Endothelial cell of umbilical vein (primary cell): ENCODE results near the gene TMEM184B. TPM values are rescaled to one million over a fixed set of nuclear protein-coding genes. Genes with fewer than 3 reads are reported as not detected.

Experiments
- BruUV-seq: library from RNA; stranded (reverse); fragments of 400-500 nt; replicated peaks from 2 replicates; lab custom pipeline; 2021; lab: Mats Ljungman, UMichigan
- CTCF ChIA-PET: fragments of 300-600, 350-600 bp; sonication (Branson Sonifier 250); formaldehyde crosslinking; loops from one replicate; lab custom pipeline; 2021; ENCODE audit warnings: antibody characterized with exemption, inconsistent platforms; lab: Charles Lee
- POLR2A ChIA-PET: fragments of 300-600, 350-600 bp; sonication (Branson Sonifier 250); formaldehyde crosslinking; loops from one replicate; lab custom pipeline; 2021; ENCODE audit warnings: antibody characterized with exemption, inconsistent platforms; lab: Charles Lee
- DNase-seq: peaks from one replicate; pipeline ENCODE4 v3.0.0-alpha.2; 2011; ENCODE audit warnings: low read depth, low spot score
- FAIRE-seq: peaks from 2 replicates; lab custom pipeline; 2011; peaks lifted over from hg19 to GRCh38; lab: Jason Lieb, UNC
- H2AFZ ChIP-seq: 2 replicates; pipeline ENCODE4 v1.6.0; 2012; ENCODE audit warnings: low read depth, low read length, control low read depth, inconsistent platforms
- H3K27ac ChIP-seq: 2 replicates; pipeline ENCODE4 v1.5.1; 2011; ENCODE audit warnings: low read depth, mild to moderate bottlenecking, control low read depth, low read length, moderate library complexity; ENCODE audit not compliant: insufficient read depth
- H3K27me3 ChIP-seq, 2 experiments: 2 replicates each; pipeline versions ENCODE4 v1.6.0 to v1.6.1; 2011; ENCODE audit warnings: low read length in 2 of 2, mixed read lengths in 1 of 2; ENCODE audit not compliant: control insufficient read depth in 2 of 2, insufficient read depth in 2 of 2
- H3K36me3 ChIP-seq, 2 experiments: 2 replicates in 1 of 2; 3 replicates in 1 of 2; pipeline ENCODE4 v1.5.1; 2011; ENCODE audit warnings: low read length in 2 of 2, mild to moderate bottlenecking in 1 of 2, moderate library complexity in 1 of 2; ENCODE audit not compliant: control insufficient read depth in 2 of 2, insufficient read depth in 2 of 2; ENCODE audit errors: extremely low read depth in 1 of 2
- H3K4me1 ChIP-seq: 3 replicates; pipeline ENCODE4 v1.5.1; 2011; ENCODE audit warnings: mild to moderate bottlenecking, low read length; ENCODE audit not compliant: control insufficient read depth, insufficient read depth; ENCODE audit errors: extremely low read depth
- H3K4me2 ChIP-seq: 2 replicates; pipeline ENCODE4 v1.6.1; 2011; ENCODE audit warnings: low read length, control low read depth, mixed read lengths; ENCODE audit not compliant: insufficient read depth
- H3K4me3 ChIP-seq, 3 experiments: fragments of 200-600 bp in 1 of 3; sonication (generic), shearing (Covaris generic) in 1 of 3; replicated peaks in 1 of 3; 2 replicates each; pipeline ENCODE4 v1.5.1; 2011 to 2016; ENCODE audit warnings: control low read depth in 3 of 3, low read length in 3 of 3, mild to moderate bottlenecking in 2 of 3, inconsistent platforms in 1 of 3, low read depth in 1 of 3, moderate library complexity in 1 of 3; ENCODE audit not compliant: insufficient read depth in 1 of 3
- H3K79me2 ChIP-seq: 2 replicates; pipeline ENCODE4 v1.6.0; 2012; ENCODE audit warnings: low read length, inconsistent platforms; ENCODE audit not compliant: control insufficient read depth, insufficient read depth
- H3K9ac ChIP-seq: replicated peaks from 2 replicates; pipeline ENCODE3; 2011; ENCODE audit warnings: low read length, control low read depth; ENCODE audit not compliant: insufficient read depth; ENCODE audit errors: extremely low read depth
- H3K9me1 ChIP-seq: replicated peaks from 3 replicates; pipeline ENCODE4 v1.6.0; 2011; ENCODE audit warnings: mild to moderate bottlenecking, low read length; ENCODE audit not compliant: control insufficient read depth, insufficient read depth; ENCODE audit errors: extremely low read depth
- H3K9me3 ChIP-seq: replicated peaks from 2 replicates; pipeline ENCODE4 v1.5.1; 2012; ENCODE audit warnings: low read length, inconsistent platforms; ENCODE audit not compliant: control insufficient read depth, insufficient read depth
- H4K20me1 ChIP-seq: replicated peaks from 2 replicates; pipeline ENCODE3; 2011; ENCODE audit warnings: mild to moderate bottlenecking, low read length; ENCODE audit not compliant: control insufficient read depth, insufficient read depth; ENCODE audit errors: extremely low read depth
- CTCF ChIP-seq, 2 donors: IDR thresholded peaks; 1 replicate in 1 of 2; 2 replicates in 1 of 2; pipeline ENCODE4 v1.5.1; 2011; ENCODE audit warnings: low read length in 2 of 2, mild to moderate bottlenecking in 2 of 2, moderate library complexity in 2 of 2, control low read depth in 1 of 2, inconsistent platforms in 1 of 2, low read depth in 1 of 2; ENCODE audit not compliant: insufficient read depth in 1 of 2; ENCODE audit errors: extremely low read depth in 1 of 2
- EZH2 ChIP-seq: IDR thresholded peaks from 2 replicates; pipeline ENCODE4 v1.6.1; 2012; ENCODE audit warnings: borderline replicate concordance, low read depth, mild to moderate bottlenecking, moderate library complexity, low read length, inconsistent platforms; ENCODE audit not compliant: severe bottlenecking
- FOS ChIP-seq: IDR thresholded peaks from 2 replicates; pipeline ENCODE4 v1.6.1; 2011; ENCODE audit warnings: mild to moderate bottlenecking, low read length, moderate library complexity, borderline replicate concordance; ENCODE audit not compliant: insufficient read depth
- GATA2 ChIP-seq: IDR thresholded peaks from 2 replicates; pipeline ENCODE4 v1.7.0; 2011; ENCODE audit warnings: low read depth, mild to moderate bottlenecking, moderate library complexity, mixed read lengths, low read length; ENCODE audit not compliant: insufficient read length, insufficient read depth
- JUN ChIP-seq: IDR thresholded peaks from 2 replicates; pipeline ENCODE4 v1.6.1; 2011; ENCODE audit warnings: borderline replicate concordance, low read depth; ENCODE audit not compliant: insufficient read length, insufficient read depth
- MAX ChIP-seq: IDR thresholded peaks from 2 replicates; pipeline ENCODE4 v1.6.1; 2011; ENCODE audit not compliant: insufficient read depth, insufficient read length
- MYC ChIP-seq: IDR thresholded peaks from one replicate; pipeline ENCODE4 v1.6.1; 2011; ENCODE audit warnings: mild to moderate bottlenecking, low read depth, low read length
- POLR2A ChIP-seq: IDR thresholded peaks from 2 replicates; pipeline ENCODE4 v1.6.1; 2012; ENCODE audit warnings: low read depth, mild to moderate bottlenecking, control low read depth, low read length
- POLR2AphosphoS5 ChIP-seq: IDR thresholded peaks from 2 replicates; pipeline ENCODE4 v1.6.1; 2012; ENCODE audit warnings: low read depth, mild to moderate bottlenecking, control low read depth, low read length, moderate library complexity; ENCODE audit not compliant: insufficient read depth
- dilution Hi-C: fragments of 300-500 bp; cut with MboI; formaldehyde crosslinking; loops from one replicate; pipeline ENCODE4 v1.15.0; 2019; ENCODE audit warnings: low sequenced_read_pairs; ENCODE audit not compliant: extremely low pct_ligation_motif_present
- intact Hi-C: fragments of 100-400 bp; cut with micrococcal nuclease; formaldehyde crosslinking; loops from one replicate; pipeline ENCODE4 v1.10.0; 2022
- polyA plus RNA-seq, 4 experiments: library from polyadenylated mRNA; depleted of rRNA in 3 of 4; stranded (reverse) in 3 of 4; unstranded in 1 of 4; fragments of >200 nt; gene quantifications; 2 replicates each; pipeline versions ENCODE4 v1.2.1 to v1.2.3, GENCODE V29; 2011 to 2012; ENCODE audit warnings: missing spikeins in 1 of 4
- total RNA-seq: library from RNA; stranded (reverse); gene quantifications from 2 replicates; pipeline ENCODE4 v1.2.3, GENCODE V29; 2021

The TMEM184B gene
- total and polyA plus RNA-seq, 2 donors (not counting 3 experiments of a cell fraction or from before 2014, with no cell fraction given): 72.5 to 96.6 TPM

- no peak overlapping the region for H3K27ac ChIP-seq
- no peak for TF ChIP-seq POLR2A
- TF ChIP-seq EZH2: no peak
- TF ChIP-seq FOS: no peak
- ChIA-PET CTCF (interaction anchor here (1.1 kb wide), 1 partner anchor 12 kb away, joined by 3 read pairs; no protein-coding TSS in a partner anchor), POLR2A (no interaction called here)
- dilution Hi-C loops: no loop called here
- no peaks in the 10 kb centered on the region for H3K27me3 ChIP-seq
- no peak overlapping the region for H3K9ac ChIP-seq
- H2AFZ ChIP-seq: no peak overlapping the region
- H3K9me1 ChIP-seq: no peaks in the 10 kb centered on the region
- intact Hi-C loops: loop anchor here (10.0 kb wide), 1 partner anchor 246 kb away; the partner anchor contains the start of gene PICK1
- FAIRE-seq (no peak), DNase-seq (no peak)
- no TSS peak for BruUV-seq
- H3K4me1 ChIP-seq: peaks cover 10% of the 10 kb centered on the region
- peaks cover 55% of the 10 kb centered on the region for H3K79me2 ChIP-seq
- H3K4me3 ChIP-seq: no peak overlapping the region
- H3K4me2 ChIP-seq: no peak overlapping the region
- no peaks in the 10 kb centered on the region for H3K9me3 ChIP-seq
- peaks cover 30 to 69% of the 10 kb centered on the region in 2 experiments for H3K36me3 ChIP-seq
- H4K20me1 ChIP-seq: peaks cover 3% of the 10 kb centered on the region
Measured at GRCh38 chr22:38300946-38301345, 28.1 kb upstream of the TMEM184B start.

GRCh38 chr22:38300197-38300945 lies 27.6 kb upstream of the TMEM184B start:
- Histone ChIP-seq H3K27ac (no peak overlapping the region), H3K9me1 (no peaks in the 10 kb centered on the region), H4K20me1 (peaks cover under 1% of the 10 kb centered on the region), H3K4me2 (no peak overlapping the region), H3K9me3 (no peaks in the 10 kb centered on the region), H2AFZ (no peak overlapping the region), H3K4me3 (no peak overlapping the region), H3K36me3 (peaks cover 33 to 74% of the 10 kb centered on the region in 2 experiments), H3K79me2 (peaks cover 51% of the 10 kb centered on the region), H3K9ac (no peak overlapping the region), H3K27me3 (no peaks in the 10 kb centered on the region), H3K4me1 (peaks cover 4% of the 10 kb centered on the region)
- POLR2A ChIA-PET: no interaction called here
- DNase-seq (no peak), FAIRE-seq (no peak)
- dilution Hi-C loops: no loop called here
- CTCF ChIA-PET: interaction anchor here (1.1 kb wide), 1 partner anchor 12 kb away, joined by 3 read pairs; no protein-coding TSS in a partner anchor
- no peak for TF ChIP-seq POLR2A
- no peak for TF ChIP-seq MAX
- no peak for TF ChIP-seq JUN
- no peak for TF ChIP-seq MYC
- no peak for TF ChIP-seq GATA2
- no peak for TF ChIP-seq POLR2AphosphoS5
- no peak for TF ChIP-seq FOS
- TF ChIP-seq EZH2: no peak
- no peak for TF ChIP-seq CTCF (IDR thresholded peaks at IDR 0.05; ENCODE audit: extremely low read depth in 1 of 2, insufficient read depth in 1 of 2, low read depth in 1 of 2, low read length in 2 of 2)
- intact Hi-C loops: loop anchor here (10.0 kb wide), 1 partner anchor 246 kb away; the partner anchor contains the start of gene PICK1
- BruUV-seq: no TSS peak
